ENCODE measurements around the gene CENPVL3.
"Not testable (repeated sequence)": the region's sequence is repeated elsewhere in the genome, so short reads cannot be mapped to it uniquely, and the experiment has no call there.

The CENPVL3 gene

DNA sequence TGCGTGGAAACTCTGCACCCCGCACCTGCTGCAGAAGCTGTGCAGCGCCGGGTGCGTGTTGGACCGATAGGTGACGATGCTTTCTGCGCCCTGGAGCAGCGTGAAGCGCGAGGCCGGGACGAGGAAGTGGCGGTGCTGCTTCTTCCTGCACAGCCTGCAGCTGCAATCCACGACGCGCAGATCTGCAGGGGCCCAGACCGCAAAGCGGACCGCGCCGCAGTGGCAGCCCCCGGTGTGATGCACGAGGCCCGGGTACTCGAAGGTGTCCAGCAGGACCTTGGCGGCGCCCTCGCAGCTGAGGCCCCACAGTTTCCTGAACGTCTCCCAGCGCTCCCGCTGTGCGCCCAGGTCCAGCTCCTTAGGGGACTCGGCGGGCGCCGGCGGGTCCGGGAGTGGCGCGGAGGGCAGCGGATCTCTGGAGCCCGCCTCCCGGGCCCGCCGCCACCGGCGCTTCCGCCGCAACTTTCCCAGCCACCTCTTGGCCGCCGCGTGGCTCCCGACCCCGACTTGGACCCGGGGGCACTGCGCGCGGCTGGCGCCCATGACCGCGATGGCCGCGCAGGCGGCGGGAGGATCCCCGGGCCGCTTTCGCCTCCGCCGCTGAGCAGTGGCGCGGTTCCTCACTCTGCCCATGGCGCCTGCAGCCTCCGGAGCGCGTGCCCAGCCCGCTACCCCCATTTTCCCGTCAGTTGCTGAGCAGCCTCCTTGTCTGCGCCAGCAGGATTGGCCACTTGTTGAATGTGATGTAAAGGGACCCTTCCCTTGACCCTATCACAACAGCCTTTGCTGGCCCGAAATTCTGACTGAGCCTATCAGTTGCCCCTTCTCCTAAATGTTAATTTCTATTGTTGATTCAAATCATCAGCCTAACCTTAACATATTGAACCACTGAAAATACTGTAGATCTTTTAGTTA lies at the start of gene CENPVL3:
Gene CENPVL3, minus strand, starts transcription at position 672 of the 915 bp plus-strand sequence. Its CDS starts 39 bp downstream, at position 633.
- DNase-seq (ENCODE audit: low read depth), result not testable (repeated sequence)

DNA sequence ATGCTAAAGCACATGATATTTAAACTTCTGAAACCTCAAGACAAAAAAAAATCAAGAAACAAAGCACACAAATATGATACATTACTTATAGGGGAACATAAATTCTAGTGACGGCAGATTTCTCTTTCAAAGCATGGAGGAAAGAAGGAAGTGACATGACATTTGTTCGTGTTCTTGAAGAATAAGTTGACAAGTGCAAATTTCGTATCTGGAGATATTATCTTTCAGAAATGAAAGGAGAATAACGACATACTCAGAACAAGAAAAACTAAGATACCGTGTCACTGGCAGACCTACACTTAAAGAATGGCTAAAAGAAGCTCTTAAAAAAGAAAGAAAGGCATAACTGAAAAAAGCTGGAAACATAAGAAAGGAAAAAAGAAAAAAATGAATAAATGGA lies 47.3 kb upstream of the CENPVL3 start:
- no peak for DNase-seq (ENCODE audit: low read depth)

DNA sequence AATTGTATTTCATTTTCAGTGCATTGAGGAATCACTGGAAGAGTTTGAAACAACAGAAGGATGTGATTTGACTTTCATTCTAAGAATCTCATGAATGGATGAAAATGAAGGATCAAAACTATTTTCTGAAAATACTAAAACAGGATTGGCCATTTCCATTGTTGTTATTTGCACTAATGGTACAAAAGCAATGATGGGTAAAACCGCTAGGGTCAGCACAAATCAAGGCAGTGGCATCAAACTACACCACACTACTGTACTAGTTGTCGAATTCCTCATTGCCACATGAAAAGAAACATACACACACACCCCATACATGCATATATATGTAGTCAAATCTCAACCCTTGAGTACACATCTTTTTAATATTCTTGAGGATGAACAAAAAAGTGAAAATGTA lies 24.7 kb upstream of the CENPVL3 start:
- DNase-seq (ENCODE audit: low read depth), result no peak

DNA sequence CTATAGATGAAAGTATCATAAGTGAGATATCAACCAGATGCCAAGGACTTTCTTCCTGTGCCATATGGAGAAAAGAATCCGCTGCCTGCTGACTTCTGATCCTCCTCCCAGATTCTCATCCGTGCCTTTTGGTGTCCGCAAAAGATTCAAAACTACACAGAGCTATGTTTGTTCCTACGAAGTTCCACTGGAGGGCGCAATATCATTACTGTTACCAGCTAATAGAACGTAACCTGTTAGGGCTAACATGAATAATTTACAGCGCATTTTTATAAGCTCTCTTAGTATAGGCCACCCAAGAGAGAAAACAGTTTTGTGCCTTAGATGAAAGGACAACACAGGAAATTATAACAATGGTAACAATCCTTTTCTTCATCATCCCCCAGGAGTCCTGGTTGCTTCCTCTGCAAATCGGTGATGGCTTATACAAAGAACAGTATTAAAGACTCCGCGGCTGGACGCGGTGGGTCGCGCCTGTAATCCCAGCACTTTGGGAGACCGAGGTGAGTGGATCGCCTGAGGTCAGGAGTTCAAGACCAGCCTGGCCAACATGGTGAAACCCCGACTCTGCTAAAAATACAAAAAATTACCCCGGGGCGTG lies 22.8 kb upstream of the CENPVL3 start:
- DNase-seq (ENCODE audit: low read depth), result no peak

DNA sequence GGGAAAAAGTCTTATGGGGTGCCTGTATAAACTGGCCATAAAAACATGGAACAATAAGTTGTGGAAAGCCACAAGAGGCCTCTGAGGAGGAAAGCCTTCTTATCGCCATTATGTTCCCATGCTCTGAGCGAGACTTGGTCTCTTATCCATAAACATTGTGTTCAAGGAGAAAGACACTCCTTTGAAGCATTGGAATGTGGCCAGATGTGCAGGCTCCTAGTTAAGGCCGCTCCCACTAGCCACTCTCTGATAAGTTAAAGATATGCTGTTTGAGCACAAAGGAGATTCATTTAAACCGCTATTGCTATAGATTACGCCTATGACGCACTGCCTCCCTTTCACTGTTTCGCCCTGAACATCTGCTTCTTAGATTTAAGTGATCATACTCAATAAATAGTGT lies 17.8 kb upstream of the CENPVL3 start:
- DNase-seq (ENCODE audit: low read depth), result not testable (repeated sequence)

DNA sequence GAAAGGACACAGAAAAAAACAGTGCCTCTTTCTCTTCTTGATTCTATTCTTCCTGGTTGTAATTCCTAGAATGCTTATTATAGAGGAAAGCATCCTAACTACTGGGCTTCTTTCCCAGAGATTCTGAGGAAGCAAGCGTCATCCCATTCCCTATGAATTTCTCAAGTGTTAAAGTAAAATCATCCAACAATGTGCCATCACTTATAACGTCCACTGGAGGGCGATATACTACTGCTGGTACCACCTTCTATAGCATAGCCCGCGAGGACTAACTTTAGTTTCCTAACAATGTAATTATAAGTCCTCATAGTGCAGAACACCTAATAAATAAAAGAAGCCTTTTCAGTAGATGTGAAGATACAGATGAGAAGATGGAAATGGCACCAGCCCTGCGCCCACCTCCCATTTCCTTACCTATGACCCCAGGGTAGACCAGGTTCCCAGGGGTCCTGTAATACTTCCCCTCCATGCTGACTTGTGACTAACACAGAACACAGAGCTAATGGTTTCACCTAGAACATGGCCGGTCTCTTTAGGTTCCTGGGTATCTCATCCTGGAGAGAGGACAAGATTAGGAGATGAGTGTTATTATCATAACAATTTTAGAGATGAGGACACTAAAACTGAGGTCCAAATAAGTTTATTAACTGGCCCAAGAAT lies 4.2 kb downstream of the CENPVL3 start:
- no peak for DNase-seq (ENCODE audit: low read depth)

DNA sequence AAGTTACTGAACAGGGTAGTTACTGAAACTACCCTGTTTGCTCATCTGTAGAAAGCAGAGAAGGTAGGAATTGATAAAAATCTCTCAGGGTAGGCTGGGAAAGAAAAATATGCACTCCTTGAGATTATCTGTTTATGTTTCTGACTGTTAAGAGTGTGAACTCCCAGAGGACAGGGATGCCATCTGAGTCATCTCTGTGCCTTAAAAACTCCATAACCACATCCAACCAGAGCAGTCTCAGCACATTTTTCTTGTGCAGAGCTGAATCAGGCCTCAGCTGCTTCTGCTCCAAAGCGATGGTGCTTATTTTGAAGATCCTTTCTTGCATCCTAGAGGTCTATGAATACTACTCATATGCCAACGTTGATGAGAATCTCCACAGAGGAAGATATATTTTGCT lies 9.9 kb downstream of the CENPVL3 start:
- no peak for DNase-seq (ENCODE audit: low read depth)

DNA sequence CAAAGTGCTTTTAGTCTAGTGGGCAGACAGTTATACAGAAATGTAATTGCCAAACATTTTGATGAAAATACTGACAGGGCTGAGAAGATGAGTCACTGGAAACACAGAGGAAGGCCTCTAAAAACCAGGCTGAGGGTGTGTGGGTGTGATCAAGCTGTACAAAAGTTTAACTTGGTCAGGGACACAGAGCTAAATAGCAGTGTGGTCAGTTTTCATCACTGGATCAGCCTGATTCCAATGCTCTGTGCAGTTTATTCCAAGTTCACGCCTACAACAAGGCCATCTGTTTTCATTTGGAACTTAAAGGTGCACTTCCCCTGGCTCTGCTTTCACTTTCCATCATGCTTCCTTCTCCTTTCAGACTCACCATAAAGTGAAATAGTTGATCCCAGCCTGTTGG lies 10.6 kb downstream of the CENPVL3 start:
- no peak for DNase-seq (ENCODE audit: low read depth)

DNA sequence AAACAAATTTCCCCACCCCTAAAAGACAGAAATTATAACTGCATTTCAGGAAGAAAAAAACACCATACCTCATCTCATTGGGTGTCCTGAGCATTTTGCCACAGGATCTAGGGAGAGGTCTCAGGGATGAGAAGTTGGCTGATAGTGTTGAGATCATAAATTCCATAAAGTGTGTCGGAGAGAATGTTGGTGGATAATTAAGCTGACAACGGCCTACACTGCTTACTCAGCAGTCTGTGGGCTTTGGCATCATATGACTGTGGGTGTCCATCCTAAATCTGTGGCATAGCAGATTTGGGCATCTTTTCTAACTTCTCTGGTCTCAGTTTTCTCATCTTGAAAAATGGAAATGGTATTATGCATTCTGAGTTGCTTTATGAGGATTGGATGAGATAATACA lies 12.3 kb downstream of the CENPVL3 start:
- no peak for DNase-seq (ENCODE audit: low read depth)

DNA sequence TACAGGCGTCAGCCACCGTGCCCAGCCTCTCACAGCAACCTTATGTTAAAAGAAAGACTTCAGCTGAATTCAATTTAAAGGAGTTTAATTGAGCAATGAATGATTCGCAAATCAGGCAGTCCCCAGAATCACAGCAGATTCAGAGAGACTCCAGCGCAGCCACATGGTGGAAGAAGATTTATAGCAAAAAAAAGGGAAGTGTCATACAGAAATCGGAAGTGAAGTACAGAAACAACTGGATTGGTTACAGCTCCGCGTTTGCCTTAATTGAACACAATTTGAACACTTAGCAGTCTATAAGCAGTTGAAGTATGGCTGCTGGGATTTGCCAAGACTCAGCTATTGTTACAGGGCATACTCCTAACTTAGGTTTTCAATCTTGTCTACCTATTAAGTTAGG lies 19.8 kb downstream of the CENPVL3 start:
- no peak for DNase-seq (ENCODE audit: low read depth)

DNA sequence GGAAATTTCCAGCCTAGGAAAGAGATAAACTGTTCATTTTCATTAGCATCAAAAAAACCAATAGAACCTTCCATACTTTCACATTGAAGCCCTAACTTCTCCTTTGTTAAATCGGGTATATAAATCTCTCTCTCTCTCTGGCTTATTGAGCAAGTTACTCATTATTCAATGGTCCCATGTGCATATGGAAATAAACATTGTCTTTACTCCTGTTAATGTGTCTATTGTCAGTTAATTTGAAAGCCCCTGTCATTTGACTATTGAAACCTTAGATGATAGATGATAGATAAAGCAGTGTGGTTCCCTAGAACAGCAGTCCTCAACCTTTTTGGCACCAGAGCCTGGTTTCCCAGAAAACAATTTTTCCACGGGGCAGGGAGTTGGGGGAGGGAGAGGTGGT lies 46.8 kb downstream of the CENPVL3 start:
- no peak for DNase-seq (ENCODE audit: low read depth)

DNA sequence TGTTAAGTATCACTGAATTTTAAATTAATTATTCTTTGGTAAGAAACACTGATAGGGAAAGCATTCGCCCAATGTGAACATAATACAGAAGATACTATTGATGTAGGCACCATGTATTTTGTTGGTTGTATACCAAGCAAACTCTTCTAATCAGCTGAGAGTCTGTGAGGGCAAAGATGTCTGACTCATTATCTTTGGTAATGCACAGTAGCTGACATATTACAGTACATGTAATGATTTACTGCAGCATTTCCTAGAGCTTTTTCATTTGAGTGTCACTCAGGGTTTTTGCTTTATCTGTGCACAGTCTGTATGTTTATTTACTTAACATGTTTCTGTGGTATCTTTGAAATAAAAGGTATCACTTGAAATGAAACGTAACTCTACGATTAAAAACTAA lies 49.2 kb downstream of the CENPVL3 start:
- no peak for DNase-seq (ENCODE audit: low read depth)

DNA sequence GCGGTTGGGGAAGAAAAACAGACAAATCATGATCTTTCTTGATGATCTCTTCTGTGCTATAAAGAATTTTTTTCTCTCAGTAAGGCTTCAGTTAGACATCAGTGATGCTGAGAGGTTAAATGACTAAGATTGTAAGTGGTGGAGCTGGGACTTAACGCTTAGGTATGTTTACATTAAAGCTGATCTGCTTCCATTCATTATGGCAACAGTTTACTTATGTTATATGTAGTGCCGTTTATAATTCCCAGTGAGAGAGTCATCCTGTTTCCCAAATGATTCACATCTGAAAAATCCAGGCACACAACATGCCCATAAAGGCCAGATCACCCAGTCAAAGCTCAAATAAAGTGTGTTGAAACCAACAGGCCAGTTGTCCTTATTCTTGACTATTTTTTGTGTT lies 50.1 kb downstream of the CENPVL3 start:
- no peak for DNase-seq (ENCODE audit: low read depth)
